C4-2B (cell line): Measurements from ENCODE around the gene SPATA46.

ENCODE experiments used
- ZFX ChIP-seq: fragments of 450-650 bp; IDR thresholded peaks from 2 replicates; pipeline ENCODE4 v1.6.1; 2017
- TF ChIP-seq, protein P1 (sequence below): fragments of 450-650 bp; conservative IDR thresholded peaks from 2 replicates; pipeline ENCODE4 v1.5.1; 2017; ENCODE audit warnings: mild to moderate bottlenecking

DNA sequence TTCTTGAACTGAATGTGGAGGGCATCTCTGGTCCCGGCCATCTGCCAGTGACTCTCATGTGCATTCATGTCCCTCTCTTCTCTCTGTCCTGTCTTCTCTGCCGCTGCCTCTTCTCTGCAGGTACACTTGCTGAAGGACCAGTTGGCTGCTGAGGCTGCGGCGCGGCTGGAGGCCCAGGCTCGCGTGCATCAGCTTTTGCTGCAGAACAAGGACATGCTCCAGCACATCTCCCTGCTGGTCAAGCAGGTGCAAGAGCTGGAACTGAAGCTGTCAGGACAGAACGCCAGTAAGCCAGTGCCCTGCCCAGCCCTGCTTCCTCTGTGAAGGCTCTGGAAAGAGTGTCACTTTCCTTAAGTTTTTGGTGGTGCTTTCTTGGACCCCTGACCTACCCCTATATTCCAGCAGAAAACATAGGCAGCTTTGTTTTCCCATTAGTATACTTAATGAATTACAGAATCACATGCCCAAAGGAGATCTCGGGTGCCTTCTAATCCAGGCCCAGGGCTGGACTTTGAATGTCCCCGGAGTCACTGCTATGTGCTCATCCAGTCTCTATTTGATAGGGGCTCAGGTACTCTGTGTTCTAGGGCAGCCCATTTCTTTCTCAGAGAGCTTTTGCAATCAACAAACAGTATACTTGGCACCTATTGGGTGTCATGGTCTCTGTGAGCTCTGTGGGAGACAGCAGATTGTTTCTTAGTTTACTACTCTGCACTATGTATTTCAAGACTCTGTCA lies 11.2 kb downstream of the SPATA46 start:
- TF ChIP-seq ZFX: no peak
- TF ChIP-seq, protein P1, sequence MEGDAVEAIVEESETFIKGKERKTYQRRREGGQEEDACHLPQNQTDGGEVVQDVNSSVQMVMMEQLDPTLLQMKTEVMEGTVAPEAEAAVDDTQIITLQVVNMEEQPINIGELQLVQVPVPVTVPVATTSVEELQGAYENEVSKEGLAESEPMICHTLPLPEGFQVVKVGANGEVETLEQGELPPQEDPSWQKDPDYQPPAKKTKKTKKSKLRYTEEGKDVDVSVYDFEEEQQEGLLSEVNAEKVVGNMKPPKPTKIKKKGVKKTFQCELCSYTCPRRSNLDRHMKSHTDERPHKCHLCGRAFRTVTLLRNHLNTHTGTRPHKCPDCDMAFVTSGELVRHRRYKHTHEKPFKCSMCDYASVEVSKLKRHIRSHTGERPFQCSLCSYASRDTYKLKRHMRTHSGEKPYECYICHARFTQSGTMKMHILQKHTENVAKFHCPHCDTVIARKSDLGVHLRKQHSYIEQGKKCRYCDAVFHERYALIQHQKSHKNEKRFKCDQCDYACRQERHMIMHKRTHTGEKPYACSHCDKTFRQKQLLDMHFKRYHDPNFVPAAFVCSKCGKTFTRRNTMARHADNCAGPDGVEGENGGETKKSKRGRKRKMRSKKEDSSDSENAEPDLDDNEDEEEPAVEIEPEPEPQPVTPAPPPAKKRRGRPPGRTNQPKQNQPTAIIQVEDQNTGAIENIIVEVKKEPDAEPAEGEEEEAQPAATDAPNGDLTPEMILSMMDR: no peak
